ENCODE data around the gene TUBB2B. TPM values are rescaled to one million over a fixed set of nuclear protein-coding genes. Genes with fewer than 3 reads are reported as not detected.

The TUBB2B gene
- total RNA-seq, 1 donor from 2014 or later, result 0.46 TPM

DNA sequence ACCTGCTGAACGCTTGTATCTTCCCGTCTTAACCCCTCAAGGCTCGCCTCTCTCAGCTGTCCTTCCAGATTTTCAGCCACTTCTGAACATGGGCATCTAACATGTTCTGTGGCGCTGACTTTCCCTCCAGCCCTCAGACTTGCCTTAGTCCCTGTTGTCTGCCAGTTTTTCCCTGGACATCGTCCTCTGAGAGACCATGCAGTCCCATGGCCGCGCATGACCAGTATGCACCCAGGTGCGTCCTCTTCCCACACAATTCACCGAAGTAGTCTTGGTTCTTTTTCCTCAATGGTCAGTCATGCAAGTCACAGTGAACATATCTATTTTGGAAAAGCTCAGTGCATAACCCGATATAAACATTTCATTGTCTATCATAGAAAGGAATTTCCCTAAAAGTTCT, 9.2 kb downstream of the TUBB2B start:
- intact Hi-C loops (cut with DNase I), result no loop called here
- Histone ChIP-seq H3K27ac (no peak overlapping the region), H3K36me3 (no peaks in the 10 kb centered on the region), H3K4me1 (no peaks in the 10 kb centered on the region), H3K27me3 (peaks cover 8% of the 10 kb centered on the region), H3K4me3 (no peak overlapping the region), H3K9me3 (no peaks in the 10 kb centered on the region)
- no peak for TF ChIP-seq CTCF (IDR thresholded peaks at IDR 0.05)
- no peak for DNase-seq
- no peak for ATAC-seq

- no peaks in the 10 kb centered on the region for H3K36me3 ChIP-seq
- H3K27ac ChIP-seq, result no peak overlapping the region
- no peaks in the 10 kb centered on the region for H3K9me3 ChIP-seq
- ATAC-seq (no peak), DNase-seq (no peak)
- intact Hi-C loops (cut with DNase I), result no loop called here
- H3K4me3 ChIP-seq, result no peak overlapping the region
- peaks cover 8% of the 10 kb centered on the region for H3K27me3 ChIP-seq
- TF ChIP-seq CTCF (IDR thresholded peaks at IDR 0.05), result no peak
- no peaks in the 10 kb centered on the region for H3K4me1 ChIP-seq
Measured at GRCh38 chr6:3217286-3217685, 10.2 kb downstream of the TUBB2B start.

DNA sequence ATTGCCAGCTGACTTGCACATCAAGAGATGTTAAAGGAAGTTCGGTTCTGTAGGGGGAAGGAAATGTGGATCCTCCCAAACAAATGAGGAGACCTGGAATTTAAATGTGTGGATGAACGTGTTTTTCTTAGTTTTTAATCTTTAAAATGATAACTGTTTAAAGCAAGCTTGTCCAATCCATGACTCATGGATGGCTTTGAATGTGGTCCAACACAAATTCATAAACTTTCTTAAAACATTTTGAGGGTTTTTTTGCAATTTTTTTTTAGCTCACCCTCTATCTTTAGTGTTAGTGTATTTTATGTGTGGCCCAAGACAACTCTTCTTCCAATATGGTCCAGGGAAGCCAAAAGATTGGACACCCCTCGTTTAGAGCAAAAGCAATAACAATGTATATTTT, 12.6 kb downstream of the TUBB2B start:
- no peaks in the 10 kb centered on the region for H3K9me3 ChIP-seq
- DNase-seq (no peak), ATAC-seq (no peak)
- no peak overlapping the region for H3K4me3 ChIP-seq
- H3K27ac ChIP-seq, result no peak overlapping the region
- H3K27me3 ChIP-seq, result peaks cover 6% of the 10 kb centered on the region
- TF ChIP-seq CTCF (IDR thresholded peaks at IDR 0.05), result no peak
- H3K36me3 ChIP-seq, result no peaks in the 10 kb centered on the region
- H3K4me1 ChIP-seq, result no peaks in the 10 kb centered on the region
- intact Hi-C loops (cut with DNase I), result no loop called here

DNA sequence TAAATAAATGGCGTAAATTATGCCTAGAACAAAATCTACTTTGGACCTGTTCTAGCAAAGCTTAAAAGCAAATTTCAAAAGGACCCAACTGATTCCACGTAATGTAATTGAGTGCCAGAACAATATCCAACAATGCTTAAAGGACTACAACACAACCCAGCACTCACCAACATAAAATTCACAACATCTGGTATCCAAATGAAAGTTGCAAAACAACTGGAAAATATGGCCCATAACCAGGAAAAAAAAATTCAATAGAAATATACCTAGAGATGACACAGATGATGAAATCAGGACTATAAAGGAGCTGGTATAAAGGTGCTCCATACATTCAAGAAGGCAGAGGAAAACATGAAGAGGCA, 14.1 kb downstream of the TUBB2B start:
- Histone ChIP-seq H3K36me3 (no peaks in the 10 kb centered on the region), H3K27me3 (peaks cover 5% of the 10 kb centered on the region), H3K4me1 (no peaks in the 10 kb centered on the region), H3K4me3 (no peak overlapping the region), H3K27ac (no peak overlapping the region), H3K9me3 (no peaks in the 10 kb centered on the region)
- no peak for TF ChIP-seq CTCF (IDR thresholded peaks at IDR 0.05)
- ATAC-seq (no peak), DNase-seq (no peak)
- intact Hi-C loops (cut with DNase I), result no loop called here

DNA sequence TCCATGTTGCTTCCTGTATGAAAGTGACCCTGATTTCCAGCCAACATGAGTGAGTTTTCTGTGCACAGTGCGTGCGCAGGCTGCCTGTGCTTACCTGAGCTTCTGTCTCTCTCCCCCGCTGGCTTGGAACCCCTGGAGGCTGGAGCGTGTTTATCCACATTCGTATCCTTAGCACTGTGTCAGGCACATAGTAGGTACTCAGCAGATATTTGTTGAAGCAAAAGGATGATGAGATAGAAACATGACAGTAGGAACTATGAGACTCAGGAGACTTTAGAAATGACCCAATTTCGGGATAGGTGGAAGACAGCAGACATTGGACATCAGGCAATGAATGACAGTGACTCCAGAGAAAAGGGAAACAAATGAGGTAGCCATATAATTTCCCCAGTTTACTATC, 15.2 kb downstream of the TUBB2B start:
- H3K4me3 ChIP-seq, result no peak overlapping the region
- peaks cover 5% of the 10 kb centered on the region for H3K27me3 ChIP-seq
- TF ChIP-seq CTCF (IDR thresholded peaks at IDR 0.05), result no peak
- H3K9me3 ChIP-seq, result no peaks in the 10 kb centered on the region
- no peaks in the 10 kb centered on the region for H3K4me1 ChIP-seq
- no peak for DNase-seq
- H3K27ac ChIP-seq, result no peak overlapping the region
- ATAC-seq, result no peak
- intact Hi-C loops (cut with DNase I), result no loop called here
- no peaks in the 10 kb centered on the region for H3K36me3 ChIP-seq

DNA sequence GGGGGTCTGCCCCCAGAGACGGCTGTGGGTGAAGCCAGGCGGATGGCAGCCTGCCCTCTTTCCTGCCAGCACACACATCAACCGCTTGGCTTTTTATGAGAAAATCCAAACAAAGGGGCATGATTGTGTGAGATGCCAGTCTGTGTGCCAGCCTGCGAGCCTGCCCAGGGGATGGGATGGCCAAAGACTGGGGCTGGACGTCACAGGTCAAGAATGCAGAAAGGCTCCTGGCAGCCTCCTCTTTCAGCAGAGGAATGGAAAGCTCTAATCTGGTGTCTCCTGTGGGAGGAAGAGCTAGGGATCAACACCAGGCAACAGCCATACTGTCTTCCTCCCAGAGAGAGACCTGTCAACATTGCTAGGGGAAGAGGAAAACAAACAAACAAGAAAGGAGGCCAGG, 15.8 kb downstream of the TUBB2B start:
- Histone ChIP-seq H3K9me3 (no peaks in the 10 kb centered on the region), H3K4me3 (no peak overlapping the region), H3K4me1 (no peaks in the 10 kb centered on the region), H3K27ac (no peak overlapping the region), H3K36me3 (no peaks in the 10 kb centered on the region), H3K27me3 (peaks cover 5% of the 10 kb centered on the region)
- DNase-seq (no peak), ATAC-seq (no peak)
- TF ChIP-seq CTCF (IDR thresholded peaks at IDR 0.05), result no peak
- intact Hi-C loops (cut with DNase I), result no loop called here
